Measurements from ENCODE around the gene CEP112.

GRCh38 chr17:65666876-65667321 lies 525.0 kb downstream of the CEP112 start:
- TF ChIP-seq POLR2AphosphoS5 (IDR thresholded peaks at IDR 0.05) (no peak), CTCF (IDR thresholded peaks at IDR 0.05) (no peak), POLR2A (IDR thresholded peaks at IDR 0.05) (no peak), EP300 (IDR thresholded peaks at IDR 0.05; ENCODE audit: low read depth) (no peak)
